ENCODE data around the gene LPP.

GRCh38 chr3:188232656-188233055 is 78.7 kb downstream of the LPP start:
- TF ChIP-seq CTCF (IDR thresholded peaks at IDR 0.05; ENCODE audit: low read depth, low read length, poor library complexity, severe bottlenecking) (no peak), EZH2phosphoT487 (IDR thresholded peaks at IDR 0.05; ENCODE audit: borderline replicate concordance, low read length) (no peak)
